GM21737 (cell line): ENCODE measurements around the gene NME7.
A peak's percentile ranks its signal among the peaks of the same experiment; 100 is the strongest.
"Not testable (repeated sequence)": the region's sequence is repeated elsewhere in the genome, so short reads cannot be mapped to it uniquely, and the experiment has no call there.

Source experiments
- ATAC-seq: cut with Tn5 transposase; IDR thresholded peaks from one replicate; pipeline ENCODE4 v1.9.1; 2021; ENCODE audit warnings: mild to moderate bottlenecking, moderate library complexity; ENCODE audit not compliant: unreplicated experiment

Gene NME7, protein sequence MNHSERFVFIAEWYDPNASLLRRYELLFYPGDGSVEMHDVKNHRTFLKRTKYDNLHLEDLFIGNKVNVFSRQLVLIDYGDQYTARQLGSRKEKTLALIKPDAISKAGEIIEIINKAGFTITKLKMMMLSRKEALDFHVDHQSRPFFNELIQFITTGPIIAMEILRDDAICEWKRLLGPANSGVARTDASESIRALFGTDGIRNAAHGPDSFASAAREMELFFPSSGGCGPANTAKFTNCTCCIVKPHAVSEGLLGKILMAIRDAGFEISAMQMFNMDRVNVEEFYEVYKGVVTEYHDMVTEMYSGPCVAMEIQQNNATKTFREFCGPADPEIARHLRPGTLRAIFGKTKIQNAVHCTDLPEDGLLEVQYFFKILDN

DNA sequence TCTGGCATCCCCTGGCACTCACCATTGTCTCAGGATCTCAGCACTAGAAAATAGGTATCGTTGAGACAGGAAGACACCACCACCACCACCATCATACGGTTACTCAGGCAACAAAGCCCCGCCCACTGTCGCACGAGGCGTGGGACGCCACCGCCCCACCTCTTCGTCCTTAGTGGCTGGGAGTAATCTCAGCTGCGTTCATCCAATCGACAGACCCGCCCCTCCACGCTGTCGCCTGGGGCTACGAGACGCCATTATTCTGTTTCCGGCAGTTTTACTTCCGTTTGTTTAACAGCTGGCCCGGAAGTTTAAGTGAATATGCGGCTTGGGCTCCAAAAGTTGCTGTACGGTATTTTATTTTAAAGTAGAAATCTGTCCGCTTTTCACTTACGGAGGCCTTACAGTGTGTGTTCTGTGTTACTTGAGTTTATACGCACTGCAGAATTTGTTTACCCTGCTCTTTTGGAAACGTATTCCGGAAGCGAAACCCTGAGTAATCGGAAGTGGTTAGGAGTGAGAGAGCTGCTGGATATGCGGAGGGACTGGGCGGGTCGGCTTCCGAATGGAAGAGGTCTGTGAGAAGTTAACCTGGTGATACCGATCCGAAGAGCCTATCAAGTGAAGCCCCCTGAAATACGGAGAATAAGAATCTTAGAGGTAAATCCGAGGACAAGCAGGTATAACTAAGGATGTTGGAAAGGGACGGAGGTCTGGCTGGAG, at the start of gene NME7, which contains the start of gene BLZF1:
TSS of gene NME7 (minus strand) at position 112 of the 720 bp plus-strand sequence. CDS start at position 25, 87 bp downstream.
TSS of gene BLZF1 (plus strand) at position 510 of the 720 bp plus-strand sequence. CDS start 1,328 bp downstream, outside the sequence.
- peak; percentile 97 for ATAC-seq

DNA sequence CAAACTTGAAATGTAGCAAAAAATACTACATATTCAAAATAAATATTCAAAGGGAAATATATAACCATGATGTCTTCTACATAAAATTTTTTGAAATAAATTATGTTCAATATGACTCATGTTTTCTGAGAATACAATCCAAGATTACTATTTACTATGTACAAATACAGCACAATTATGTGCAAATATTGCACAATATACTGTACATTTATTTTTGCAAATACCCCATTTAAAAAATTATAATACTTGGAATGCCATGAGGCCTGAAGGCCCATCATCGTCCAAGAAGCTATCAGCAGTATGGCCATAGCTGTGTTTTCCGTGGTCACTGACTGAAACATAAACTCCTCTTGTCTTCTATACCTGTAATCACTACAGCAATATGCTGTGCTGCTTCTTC, 47.4 kb upstream of the NME7 start:
- no peak for ATAC-seq

DNA sequence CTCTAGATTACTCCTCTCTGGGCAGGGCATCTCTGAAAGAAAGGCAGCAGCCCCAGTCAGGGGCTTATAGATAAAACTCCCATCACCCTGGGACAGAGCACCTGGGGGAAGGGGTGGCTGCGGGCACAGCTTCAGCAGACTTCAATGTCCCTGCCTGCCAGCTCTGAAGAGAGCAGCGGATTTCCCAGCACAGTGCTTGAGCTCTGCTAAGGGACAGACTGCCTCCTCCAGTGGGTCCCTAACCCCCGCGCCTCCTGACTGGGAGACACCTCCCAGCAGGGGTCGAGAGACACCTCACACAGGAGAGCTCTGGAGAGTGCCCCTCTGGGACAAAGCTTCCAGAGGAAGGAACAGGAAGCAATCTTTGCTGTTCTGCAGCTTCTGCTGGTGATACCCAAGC, 40.7 kb upstream of the NME7 start:
- ATAC-seq = not testable (repeated sequence)

DNA sequence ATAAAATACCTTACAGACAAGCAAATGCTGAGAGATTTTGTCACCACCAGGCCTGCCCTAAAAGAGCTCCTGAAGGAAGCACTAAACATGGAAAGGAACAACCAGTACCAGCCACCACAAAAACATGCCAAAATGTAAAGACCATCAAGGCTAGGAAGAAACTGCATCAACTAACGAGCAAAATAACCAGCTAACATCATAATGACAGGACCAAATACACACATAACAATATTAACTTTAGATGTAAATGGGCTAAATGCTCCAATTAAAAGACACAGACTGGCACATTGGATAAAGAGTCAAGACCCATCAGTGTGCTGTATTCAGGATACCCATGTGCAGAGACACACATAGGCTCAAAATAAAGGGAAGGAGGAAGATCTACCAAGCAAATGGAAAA, 35.0 kb upstream of the NME7 start:
- ATAC-seq = not testable (repeated sequence)

DNA sequence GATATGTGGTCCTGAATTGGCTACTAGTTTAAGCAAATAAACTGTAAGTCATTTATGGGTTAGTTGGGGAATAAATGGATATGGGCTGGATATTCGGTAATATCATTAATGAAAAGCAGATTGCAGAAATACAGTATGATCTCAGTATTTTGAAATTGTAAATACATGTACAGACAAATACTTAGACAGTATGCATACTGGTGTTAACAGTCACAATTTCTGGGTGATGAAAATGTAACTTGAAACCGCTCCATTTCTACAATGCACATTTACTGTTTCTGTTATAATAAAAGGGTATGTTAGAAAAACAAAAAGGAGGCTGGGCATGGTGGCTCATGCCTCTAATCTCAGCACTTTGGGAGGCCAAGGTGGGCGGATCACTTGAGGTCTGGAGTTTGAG, 28.4 kb upstream of the NME7 start:
- no peak for ATAC-seq

DNA sequence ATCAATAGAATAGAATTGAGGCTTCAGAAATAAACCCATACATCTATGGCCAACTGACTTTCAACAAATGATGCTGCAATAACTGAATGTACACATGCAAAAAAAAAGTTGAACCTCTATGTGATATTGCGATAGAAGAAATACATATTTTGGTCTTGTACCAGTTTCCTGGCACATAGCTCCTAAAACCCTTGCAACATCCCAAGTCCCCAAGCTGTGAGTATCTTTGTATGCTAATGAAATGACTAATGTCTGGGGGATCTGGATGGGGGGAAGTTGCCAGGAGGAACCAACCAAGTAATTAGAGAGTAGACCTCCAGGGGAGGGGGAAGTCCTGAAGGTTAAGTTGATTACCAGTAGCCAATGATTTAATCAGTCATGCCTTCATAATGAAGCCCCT, 24.8 kb upstream of the NME7 start:
- ATAC-seq = no peak

DNA sequence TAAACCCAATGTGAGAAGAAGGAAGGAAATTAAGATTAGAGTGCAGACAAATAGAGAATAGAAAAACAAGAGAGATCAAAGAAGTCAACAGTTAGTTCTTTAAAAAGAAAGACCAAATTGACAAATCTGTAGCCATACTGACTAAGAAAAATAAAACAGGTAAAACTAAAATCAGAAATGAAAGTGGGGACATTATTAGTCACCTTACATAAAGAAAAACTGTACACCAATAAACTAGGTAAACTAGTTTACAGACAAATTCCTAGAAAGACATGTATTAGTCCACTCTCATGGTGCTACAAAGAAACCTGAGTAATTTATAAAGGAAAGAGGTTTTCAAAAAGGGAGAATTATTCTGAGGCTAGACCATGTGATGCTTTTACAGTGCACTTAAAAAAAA, 22.7 kb upstream of the NME7 start:
- ATAC-seq = peak; percentile 55

DNA sequence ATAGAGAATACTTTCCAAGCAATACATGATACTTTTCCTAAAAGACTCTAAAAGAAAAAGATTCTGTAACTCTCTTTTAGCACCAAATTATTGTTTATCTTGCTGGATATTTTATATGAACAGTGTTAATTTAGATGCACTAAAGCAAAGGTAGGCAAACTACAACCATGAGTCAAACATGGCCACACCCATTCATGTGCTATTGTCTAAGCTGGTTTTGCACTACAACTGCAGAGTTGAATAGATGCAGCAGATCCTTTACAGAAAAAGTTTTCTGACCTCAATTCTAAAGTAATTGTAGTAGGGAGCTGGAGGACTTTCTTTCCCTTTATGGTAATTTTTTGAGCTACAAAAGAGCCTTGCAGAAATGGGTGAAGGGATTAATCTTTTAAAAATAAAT, 19.8 kb upstream of the NME7 start:
- no peak for ATAC-seq

DNA sequence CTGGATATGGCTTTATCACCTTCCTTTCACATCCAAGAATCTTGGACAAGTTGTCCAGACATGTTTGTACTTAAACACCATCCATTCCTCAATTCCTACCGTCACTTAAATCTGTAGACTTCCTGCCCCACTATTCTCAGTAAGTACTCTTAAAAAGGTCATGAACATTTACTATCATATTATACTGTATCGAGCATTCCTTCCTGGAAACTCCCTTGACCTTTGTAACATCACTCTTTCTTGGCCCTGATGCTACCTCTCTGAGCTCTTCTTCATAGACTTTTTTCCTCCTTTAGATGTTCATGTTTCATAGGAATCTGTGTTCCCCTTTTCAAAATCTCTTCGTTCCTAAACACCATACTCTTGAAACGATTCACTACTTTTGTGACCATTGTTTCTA, 15.9 kb upstream of the NME7 start:
- ATAC-seq = no peak

DNA sequence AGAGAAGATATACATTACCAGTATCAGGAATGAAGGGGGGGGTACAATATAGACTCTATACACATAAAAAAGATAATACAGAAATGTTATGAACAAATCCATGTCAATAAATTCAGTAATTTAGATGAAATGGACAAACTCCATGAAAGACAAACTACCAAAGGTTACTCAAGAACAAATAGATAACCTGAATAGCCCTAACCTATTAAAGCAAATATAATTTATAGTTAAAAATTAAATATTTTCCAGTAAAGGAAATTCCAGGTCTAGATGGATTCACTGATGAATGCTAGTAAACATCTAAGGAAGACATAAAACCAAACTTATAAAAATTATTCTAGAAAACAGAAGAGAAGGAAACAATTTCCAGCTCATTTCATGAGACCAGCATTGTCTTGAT, 13.6 kb upstream of the NME7 start:
- ATAC-seq = no peak

DNA sequence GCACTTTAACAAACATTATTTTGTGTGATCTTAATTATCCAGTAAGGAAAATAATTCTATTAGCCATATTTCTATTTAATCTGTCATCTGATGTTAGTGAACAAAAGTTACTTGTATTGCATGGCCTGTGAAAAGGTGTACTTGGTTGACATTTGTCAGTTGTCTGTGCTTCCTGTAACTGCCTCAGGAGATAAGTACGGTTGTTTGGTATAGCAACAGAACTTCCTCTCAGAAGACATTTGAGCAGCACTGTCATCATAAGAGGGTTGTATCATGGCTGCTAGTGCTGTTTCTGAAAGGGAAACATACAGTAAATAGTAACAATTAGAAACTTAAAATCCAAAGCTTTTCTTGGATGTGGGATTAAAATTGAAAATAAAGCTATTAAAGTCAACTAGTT, 3.8 kb upstream of the NME7 start:
- ATAC-seq = no peak

DNA sequence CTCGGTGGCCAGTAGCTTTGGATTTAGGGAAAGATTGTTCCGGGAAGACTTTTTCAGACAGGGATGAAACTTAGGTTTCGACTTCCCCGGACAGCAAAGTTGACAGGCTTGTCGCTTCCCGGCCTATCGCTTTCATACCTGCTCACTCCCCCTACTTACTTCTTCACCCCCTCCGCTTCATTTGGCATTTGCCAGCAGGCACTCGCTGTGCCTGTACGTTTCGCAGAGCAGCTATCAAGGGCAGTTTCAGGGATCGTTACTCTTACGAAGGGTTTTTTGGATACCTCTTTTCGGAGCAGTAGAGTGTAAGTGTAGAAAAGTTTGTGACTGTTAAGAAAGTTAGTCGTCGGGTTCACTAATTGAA, 791 bp upstream of the NME7 start:
- ATAC-seq = no peak

DNA sequence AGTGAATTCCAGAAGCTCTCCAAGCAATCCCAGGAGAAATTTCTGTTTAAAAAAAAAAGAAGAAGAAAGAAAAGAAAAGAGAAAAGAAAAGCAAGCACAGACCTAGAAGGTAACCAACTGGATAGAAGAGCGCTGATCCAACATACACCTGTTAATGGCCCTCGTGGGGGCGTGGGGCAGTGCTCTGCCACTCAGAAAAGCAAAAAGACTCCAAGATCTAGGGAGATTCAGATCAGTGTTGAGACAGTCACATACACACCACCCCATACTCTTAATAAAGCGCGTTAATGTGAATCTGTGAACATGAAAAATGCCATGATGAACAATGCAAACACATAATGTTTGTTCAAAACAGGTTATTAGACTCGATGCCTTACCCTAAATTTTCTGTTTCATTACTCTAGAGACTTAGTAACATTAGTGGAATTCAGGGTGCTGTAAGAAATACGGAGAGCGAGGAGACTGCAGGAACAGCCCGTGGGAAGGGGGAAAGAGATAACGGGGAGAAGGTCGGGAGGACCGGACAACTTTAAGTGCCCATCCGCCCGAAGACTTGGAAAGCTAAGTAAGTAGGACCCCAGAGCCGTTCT, 406 bp downstream of the NME7 start:
- ATAC-seq = no peak

DNA sequence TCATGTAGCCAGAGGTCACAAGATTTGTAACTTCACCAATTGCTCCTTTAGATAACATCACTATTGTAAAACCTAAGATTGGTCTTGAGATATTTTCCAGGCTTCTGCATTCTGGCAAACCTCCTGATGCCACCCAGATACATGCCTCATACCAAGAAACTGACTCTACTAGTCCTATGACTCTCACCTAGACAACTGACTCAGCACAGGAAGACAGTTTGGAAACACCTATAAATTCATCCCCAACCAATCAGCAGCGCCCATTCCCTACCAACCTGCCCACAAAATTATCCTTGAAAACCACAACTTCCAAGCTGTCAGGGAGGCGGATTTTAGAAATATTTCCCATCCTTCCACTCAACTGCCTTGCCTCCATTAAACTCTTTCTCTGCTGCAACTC, 2.6 kb downstream of the NME7 start:
- no peak for ATAC-seq

DNA sequence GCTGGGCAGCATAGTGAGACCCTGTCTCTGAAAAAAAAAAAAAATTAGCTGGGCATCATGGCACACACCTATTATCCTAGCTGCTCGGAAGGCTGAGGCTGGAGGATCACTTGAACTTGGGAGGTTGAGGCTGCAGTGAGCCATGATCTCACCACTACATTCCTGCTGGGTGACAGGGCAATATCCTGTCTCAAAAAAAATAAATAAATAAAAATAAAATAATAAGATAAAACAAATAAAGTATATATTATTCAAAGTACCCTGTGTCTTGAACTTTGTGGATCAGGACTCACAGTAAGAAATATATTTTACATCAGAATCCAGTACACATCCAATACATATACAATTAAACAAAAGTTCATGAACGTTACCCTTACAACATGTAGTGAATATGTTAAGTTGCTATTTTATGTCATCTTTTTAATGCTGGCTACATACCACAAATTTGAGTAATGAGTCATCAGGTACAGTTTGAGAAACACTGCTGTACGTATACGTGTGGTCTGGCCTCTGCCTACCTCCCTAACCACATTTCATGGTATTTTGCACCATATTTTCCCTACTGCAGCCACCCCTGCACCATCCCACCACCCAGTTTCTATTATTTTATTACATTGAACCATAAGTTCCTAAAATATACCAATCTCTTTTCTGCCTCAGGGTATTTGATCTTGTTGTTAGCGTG, 4.4 kb downstream of the NME7 start:
- ATAC-seq = no peak

DNA sequence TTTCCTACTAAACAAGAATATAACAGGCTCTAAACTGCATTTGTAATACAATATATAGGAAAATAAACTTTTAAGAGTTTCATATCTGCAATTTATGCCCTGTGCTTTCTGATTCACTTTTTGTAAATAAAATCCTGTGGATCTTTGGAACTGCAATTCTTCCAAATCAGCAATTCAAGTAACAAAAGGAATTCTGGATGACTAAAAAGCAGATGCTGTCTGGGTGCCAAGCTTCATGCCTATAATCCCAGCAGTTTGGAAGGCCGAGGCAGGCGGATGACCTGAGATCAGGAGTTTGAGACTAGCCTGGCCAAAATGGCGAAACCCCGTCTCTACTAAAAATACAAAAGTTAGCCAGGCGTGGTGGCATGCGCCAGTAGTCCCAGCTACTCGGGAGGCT, 6.3 kb downstream of the NME7 start:
- ATAC-seq = no peak

DNA sequence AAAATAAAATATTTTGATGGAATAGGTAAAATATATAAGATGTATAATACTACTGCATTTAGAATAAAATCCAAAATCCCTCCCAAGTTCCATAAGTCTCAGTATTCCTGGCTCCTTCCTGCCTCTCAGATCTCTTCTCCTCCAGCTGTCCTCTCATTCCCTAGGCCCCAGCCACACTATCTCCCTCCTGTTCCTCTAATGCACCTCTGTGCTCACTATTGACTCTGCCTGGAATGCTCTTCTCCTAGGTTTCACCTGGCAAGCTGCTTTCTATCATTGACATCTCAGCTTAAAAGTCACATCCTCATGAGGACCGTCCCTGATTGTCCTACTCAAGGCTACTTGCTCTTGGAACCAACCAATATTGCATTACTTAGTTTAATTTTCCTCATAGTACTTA, 7.2 kb downstream of the NME7 start:
- no peak for ATAC-seq

DNA sequence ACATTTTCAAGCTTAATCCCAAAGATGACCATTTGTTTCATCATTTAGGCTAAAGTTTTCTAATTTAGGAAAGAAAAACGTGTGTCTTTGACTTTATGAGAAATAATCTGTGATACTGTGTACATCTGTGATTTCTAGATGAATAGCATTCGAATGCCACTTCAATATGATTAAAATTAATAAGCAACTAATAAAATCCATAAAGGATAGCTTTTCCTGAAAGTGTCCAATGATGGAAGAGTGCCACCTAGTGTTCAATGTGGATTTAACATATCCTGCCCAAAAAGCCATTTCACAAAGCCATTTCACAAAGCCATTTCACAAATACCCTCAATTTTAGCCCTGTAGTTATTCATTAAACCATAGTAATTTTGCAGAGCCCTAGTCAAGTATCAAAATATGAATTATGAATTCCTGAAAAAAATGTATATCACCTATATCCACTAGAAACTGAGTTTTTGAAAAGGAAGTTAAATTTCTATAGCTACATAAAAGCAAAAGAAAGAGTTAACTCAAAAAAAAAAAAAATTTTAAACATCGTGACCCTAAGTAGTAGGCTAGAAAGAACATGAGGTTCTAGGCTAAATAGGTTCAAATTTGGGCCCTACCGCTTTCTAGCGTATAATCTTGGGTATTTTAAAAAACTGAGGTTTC, 19.1 kb downstream of the NME7 start:
- ATAC-seq = no peak

DNA sequence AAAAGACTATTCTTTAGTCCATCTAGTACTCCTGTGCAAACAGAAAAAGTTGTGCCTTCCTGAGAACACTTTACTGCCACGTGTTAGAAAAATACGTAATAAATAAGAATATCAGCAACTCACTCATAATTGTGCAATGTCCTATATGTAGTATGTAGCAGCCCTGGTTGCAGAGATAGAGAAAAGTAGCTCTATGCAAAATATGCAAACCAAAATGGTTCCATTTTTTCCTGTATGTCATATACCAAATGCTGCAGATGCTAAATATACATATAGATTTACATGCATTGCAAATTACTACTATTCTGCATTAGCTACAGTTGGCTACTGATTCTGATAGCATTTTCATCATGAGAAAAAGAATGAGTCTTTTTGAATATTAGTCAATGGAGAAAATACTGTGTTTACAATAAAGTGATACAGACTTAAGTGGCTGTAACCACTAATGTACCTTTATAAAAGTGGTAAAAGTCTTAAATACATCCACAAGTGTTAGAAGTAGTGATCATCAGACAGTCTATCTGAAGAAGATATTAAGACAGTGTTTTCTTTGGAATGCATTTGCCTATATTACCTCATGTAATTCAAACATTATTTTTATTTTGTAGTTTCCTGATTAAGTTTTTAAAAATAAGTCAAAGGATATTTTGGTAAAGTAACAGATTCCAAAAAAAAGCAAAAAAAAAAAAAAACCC, 19.8 kb downstream of the NME7 start:
- no peak for ATAC-seq

DNA sequence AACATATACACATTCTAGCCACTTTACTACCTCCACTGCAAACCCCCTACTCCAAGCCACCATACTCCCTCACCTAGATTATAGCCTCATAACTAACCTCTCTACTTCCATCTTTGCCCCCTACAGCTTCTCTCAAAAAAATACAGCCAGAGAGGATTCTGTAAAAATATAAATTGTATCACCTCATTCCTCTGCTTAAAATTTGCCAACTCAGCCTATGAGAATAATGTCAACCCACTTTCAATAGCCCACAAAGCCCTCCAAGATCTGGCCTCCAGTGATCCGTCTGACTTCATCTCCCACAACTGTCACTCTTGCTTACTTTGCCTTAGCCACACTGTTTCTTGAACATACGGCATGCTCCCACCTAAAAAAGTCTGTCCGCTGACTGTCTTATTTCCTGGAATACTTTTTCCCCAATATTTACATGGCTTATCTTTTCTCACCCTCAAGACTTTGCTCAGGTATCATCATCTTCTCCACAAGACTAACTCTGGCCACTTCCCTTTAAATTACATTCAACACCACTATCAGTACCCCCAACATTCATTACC, 21.5 kb downstream of the NME7 start:
- ATAC-seq = no peak
